Cardiac muscle cell (in vitro differentiated cells and primary cell): ENCODE results near the gene PADI2. TPM values are rescaled to one million over a fixed set of nuclear protein-coding genes. Genes with fewer than 3 reads are reported as not detected.
"Not testable (repeated sequence)": the region's sequence is repeated elsewhere in the genome, so short reads cannot be mapped to it uniquely, and the experiment has no call there.

Experiments used
- DNase-seq, 2 donors: peaks; one replicate each; pipeline versions ENCODE4 v3.0.0 to v3.0.0-alpha.2; 2010 to 2017; ENCODE audit warnings: low read depth in 1 of 2, low spot score in 1 of 2
- H3K27ac ChIP-seq: fragments of 200-600 bp; sonication (generic); 2 replicates; pipeline ENCODE4 v1.5.1; 2016
- H3K27me3 ChIP-seq: fragments of 200-600 bp; sonication (generic); 2 replicates; pipeline ENCODE4 v1.6.0; 2016; ENCODE audit warnings: control low read depth
- H3K36me3 ChIP-seq: fragments of 200-600 bp; sonication (generic); 2 replicates; pipeline ENCODE4 v1.5.1; 2016; ENCODE audit warnings: control low read depth
- H3K4me1 ChIP-seq: fragments of 200-600 bp; sonication (generic); 2 replicates; pipeline ENCODE4 v1.8.1; 2017; ENCODE audit warnings: low read depth, mild to moderate bottlenecking, mixed run types
- H3K4me3 ChIP-seq: fragments of 200-600 bp; sonication (generic); 2 replicates; pipeline ENCODE4 v1.5.1; 2016; ENCODE audit warnings: mild to moderate bottlenecking
- H3K9me3 ChIP-seq: fragments of 200-600 bp; sonication (generic); 2 replicates; pipeline ENCODE4 v1.5.1; 2017; ENCODE audit warnings: low read depth, mild to moderate bottlenecking, control low read depth
- CTCF ChIP-seq: IDR thresholded peaks from 2 replicates; pipeline ENCODE4 v1.5.1; 2012; ENCODE audit warnings: low read depth, mild to moderate bottlenecking, low read length
- polyA plus RNA-seq: library from polyadenylated mRNA; unstranded; fragments of >200 nt; fragmentation: Nextera tagmentation; extraction: Ambion mirVana; gene quantifications from 2 replicates; pipeline ENCODE4 v1.2.1, GENCODE V29; 2016
- total RNA-seq: library from RNA; depleted of rRNA; stranded (reverse); fragments of >200 nt; gene quantifications from 2 replicates; pipeline ENCODE4 v1.2.3, GENCODE V29; 2016

The PADI2 gene
- total and polyA plus RNA-seq, 2 experiments from 2014 or later = 0.11 to 0.54 TPM

GRCh38 chr1:17067465-17068240, 51.6 kb downstream of the PADI2 start:
- no peaks in the 10 kb centered on the region for H3K4me1 ChIP-seq
- H3K9me3 ChIP-seq = no peaks in the 10 kb centered on the region
- TF ChIP-seq CTCF = no peak
- H3K27me3 ChIP-seq = no peaks in the 10 kb centered on the region
- no peak overlapping the region for H3K4me3 ChIP-seq
- H3K27ac ChIP-seq = no peak overlapping the region
- H3K36me3 ChIP-seq = no peaks in the 10 kb centered on the region
- no peak for DNase-seq

- Histone ChIP-seq H3K27me3 (no peaks in the 10 kb centered on the region), H3K4me1 (no peaks in the 10 kb centered on the region), H3K4me3 (no peak overlapping the region), H3K9me3 (no peaks in the 10 kb centered on the region), H3K36me3 (no peaks in the 10 kb centered on the region), H3K27ac (no peak overlapping the region)
- DNase-seq = no peak
- TF ChIP-seq CTCF = no peak
Observed at GRCh38 chr1:17067069-17067426, 52.2 kb downstream of the PADI2 start.

- H3K9me3 ChIP-seq = no peaks in the 10 kb centered on the region
- H3K4me1 ChIP-seq = no peaks in the 10 kb centered on the region
Observed at GRCh38 chr1:17066361-17067068, 52.7 kb downstream of the PADI2 start.

GRCh38 chr1:17065666-17066065, 53.6 kb downstream of the PADI2 start:
- Histone ChIP-seq H3K36me3 (no peaks in the 10 kb centered on the region), H3K4me1 (no peaks in the 10 kb centered on the region), H3K27me3 (no peaks in the 10 kb centered on the region), H3K27ac (no peak overlapping the region), H3K9me3 (no peaks in the 10 kb centered on the region), H3K4me3 (no peak overlapping the region)
- DNase-seq = no peak
- TF ChIP-seq CTCF = no peak

More at GRCh38 chr1:17066361-17067068, 52.7 kb downstream of the PADI2 start:
- Histone ChIP-seq H3K36me3 (no peaks in the 10 kb centered on the region), H3K4me3 (no peak overlapping the region), H3K27me3 (no peaks in the 10 kb centered on the region), H3K27ac (no peak overlapping the region)
- TF ChIP-seq CTCF = no peak
- DNase-seq = no peak

GRCh38 chr1:17062751-17063150, 56.5 kb downstream of the PADI2 start:
- H3K27me3 ChIP-seq, DNase-seq, H3K27ac ChIP-seq, H3K4me3 ChIP-seq, H3K4me1 ChIP-seq, H3K9me3 ChIP-seq, H3K36me3 ChIP-seq: not testable (repeated sequence)

GRCh38 chr1:17061892-17062291, 57.4 kb downstream of the PADI2 start:
- Histone ChIP-seq H3K36me3 (no peaks in the 10 kb centered on the region), H3K27ac (no peak overlapping the region), H3K4me1 (no peaks in the 10 kb centered on the region), H3K4me3 (no peak overlapping the region), H3K27me3 (no peaks in the 10 kb centered on the region), H3K9me3 (no peaks in the 10 kb centered on the region)
- DNase-seq = no peak
- TF ChIP-seq CTCF = no peak
